Measurements from ENCODE around the gene CLCN6. TPM values are rescaled to one million over a fixed set of nuclear protein-coding genes. Genes with fewer than 3 reads are reported as not detected.

Gene CLCN6
- total and polyA plus RNA-seq, 2 of the 13 experiments (the other 11 are each of a cell fraction or from before 2014, with no cell fraction given): 14.9 to 19.3 TPM

DNA sequence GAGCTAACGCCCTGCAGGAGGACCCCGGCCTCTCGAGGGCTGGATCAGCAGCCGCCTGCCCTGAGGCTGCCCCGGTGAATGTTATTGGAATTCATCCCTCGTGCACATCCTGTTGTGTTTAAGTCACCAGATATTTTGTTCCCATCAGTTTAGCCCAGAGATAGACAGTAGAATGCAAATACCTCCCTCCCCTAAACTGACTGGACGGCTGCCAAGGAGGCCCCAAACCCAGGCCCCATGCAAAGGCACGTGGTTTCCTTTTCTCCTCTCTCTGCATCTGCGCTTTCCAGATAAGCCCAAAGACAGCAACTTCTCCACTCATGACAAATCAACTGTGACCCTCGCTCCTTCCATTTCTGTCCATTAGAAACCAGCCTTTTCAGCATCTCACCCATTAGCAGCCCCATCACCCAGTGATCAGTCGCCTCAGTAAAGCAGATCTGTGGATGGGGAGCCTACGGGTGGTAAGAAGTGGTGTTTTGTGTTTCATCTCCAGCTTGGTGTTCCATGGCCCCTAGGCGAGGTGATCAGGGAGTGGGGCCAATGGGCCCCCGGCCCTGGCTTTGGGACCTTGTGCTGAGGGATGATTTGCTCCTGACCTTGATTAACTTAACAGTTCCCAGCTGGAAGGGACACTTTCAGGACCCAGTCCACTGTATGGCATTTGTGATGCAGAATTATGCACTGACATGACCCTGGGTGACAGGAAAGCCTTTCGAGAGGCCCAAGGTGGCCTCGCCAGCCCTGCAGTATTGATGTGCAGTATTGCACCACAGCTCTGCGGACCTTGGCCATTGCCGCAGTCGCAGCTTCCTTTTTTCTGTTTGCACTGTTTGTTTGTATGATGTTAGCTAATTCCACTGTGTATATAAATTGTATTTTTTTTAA lies 36.4 kb downstream of the CLCN6 start (continued):
- TF ChIP-seq FLYWCH1 (CRISPR knock-in tag; IDR thresholded peaks at IDR 0.05) (no peak), ZNF562 (CRISPR knock-in tag; IDR thresholded peaks at IDR 0.05; ENCODE audit: borderline replicate concordance) (no peak), SIN3B (IDR thresholded peaks at IDR 0.05; ENCODE audit: low read length) (no peak), ZKSCAN8 (CRISPR knock-in tag; IDR thresholded peaks at IDR 0.05; ENCODE audit: borderline replicate concordance) (peak; percentile 51; the same call in 1 of the 2 replicates), EEA1 (CRISPR knock-in tag; IDR thresholded peaks at IDR 0.05; ENCODE audit: borderline replicate concordance) (no peak), SMARCE1 (IDR thresholded peaks at IDR 0.05; ENCODE audit: borderline replicate concordance) (no peak), SMARCC2 (IDR thresholded peaks at IDR 0.05) (no peak), ZKSCAN5 (CRISPR knock-in tag; IDR thresholded peaks at IDR 0.05) (no peak), ZBTB3 (CRISPR knock-in tag; IDR thresholded peaks at IDR 0.05; ENCODE audit: borderline replicate concordance, low read depth) (peak; percentile 89; the same call in 1 of the 2 replicates), ZNF160 (CRISPR knock-in tag; IDR thresholded peaks at IDR 0.05) (0 out of 2 replicates have a peak, but pooled peaks have one; percentile 47), ZNF546 (CRISPR knock-in tag; conservative IDR thresholded peaks at IDR 0.05) (no peak), HNRNPUL1 (IDR thresholded peaks at IDR 0.05; ENCODE audit: low read depth, low read length) (no peak), ZNF484 (CRISPR knock-in tag; IDR thresholded peaks at IDR 0.05; ENCODE audit: borderline replicate concordance, low read depth) (no peak), ZNF589 (CRISPR knock-in tag; conservative IDR thresholded peaks at IDR 0.05) (peak; percentile 77; the same call in 1 of the 2 replicates), ZNF720 (CRISPR knock-in tag; IDR thresholded peaks at IDR 0.05) (no peak), ZNF205 (CRISPR knock-in tag; IDR thresholded peaks at IDR 0.05) (0 out of 2 replicates have a peak, but pooled peaks have one; percentile 20), GATAD1 (CRISPR knock-in tag; IDR thresholded peaks at IDR 0.05) (peak; percentile 43; the same call in 1 of the 2 replicates), THYN1 (CRISPR knock-in tag; IDR thresholded peaks at IDR 0.05; ENCODE audit: borderline replicate concordance, low read depth) (no peak), ISL2 (CRISPR knock-in tag; IDR thresholded peaks at IDR 0.05) (peak; percentile 86; the same call in 1 of the 2 replicates), DR1 (CRISPR knock-in tag; IDR thresholded peaks at IDR 0.05) (no peak), ZNF563 (CRISPR knock-in tag; IDR thresholded peaks at IDR 0.05) (no peak), MAF1 (CRISPR knock-in tag; IDR thresholded peaks at IDR 0.05; ENCODE audit: borderline replicate concordance) (no peak)
- TF ChIP-seq, protein P1, sequence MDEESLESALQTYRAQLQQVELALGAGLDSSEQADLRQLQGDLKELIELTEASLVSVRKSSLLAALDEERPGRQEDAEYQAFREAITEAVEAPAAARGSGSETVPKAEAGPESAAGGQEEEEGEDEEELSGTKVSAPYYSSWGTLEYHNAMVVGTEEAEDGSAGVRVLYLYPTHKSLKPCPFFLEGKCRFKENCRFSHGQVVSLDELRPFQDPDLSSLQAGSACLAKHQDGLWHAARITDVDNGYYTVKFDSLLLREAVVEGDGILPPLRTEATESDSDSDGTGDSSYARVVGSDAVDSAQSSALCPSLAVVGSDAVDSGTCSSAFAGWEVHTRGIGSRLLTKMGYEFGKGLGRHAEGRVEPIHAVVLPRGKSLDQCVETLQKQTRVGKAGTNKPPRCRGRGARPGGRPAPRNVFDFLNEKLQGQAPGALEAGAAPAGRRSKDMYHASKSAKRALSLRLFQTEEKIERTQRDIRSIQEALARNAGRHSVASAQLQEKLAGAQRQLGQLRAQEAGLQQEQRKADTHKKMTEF (CRISPR knock-in tag; IDR thresholded peaks at IDR 0.05): peak; percentile 91
- TF ChIP-seq, protein P2, sequence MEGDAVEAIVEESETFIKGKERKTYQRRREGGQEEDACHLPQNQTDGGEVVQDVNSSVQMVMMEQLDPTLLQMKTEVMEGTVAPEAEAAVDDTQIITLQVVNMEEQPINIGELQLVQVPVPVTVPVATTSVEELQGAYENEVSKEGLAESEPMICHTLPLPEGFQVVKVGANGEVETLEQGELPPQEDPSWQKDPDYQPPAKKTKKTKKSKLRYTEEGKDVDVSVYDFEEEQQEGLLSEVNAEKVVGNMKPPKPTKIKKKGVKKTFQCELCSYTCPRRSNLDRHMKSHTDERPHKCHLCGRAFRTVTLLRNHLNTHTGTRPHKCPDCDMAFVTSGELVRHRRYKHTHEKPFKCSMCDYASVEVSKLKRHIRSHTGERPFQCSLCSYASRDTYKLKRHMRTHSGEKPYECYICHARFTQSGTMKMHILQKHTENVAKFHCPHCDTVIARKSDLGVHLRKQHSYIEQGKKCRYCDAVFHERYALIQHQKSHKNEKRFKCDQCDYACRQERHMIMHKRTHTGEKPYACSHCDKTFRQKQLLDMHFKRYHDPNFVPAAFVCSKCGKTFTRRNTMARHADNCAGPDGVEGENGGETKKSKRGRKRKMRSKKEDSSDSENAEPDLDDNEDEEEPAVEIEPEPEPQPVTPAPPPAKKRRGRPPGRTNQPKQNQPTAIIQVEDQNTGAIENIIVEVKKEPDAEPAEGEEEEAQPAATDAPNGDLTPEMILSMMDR (CRISPR knock-in tag; IDR thresholded peaks at IDR 0.05): no peak
- TF ChIP-seq, protein P3, sequence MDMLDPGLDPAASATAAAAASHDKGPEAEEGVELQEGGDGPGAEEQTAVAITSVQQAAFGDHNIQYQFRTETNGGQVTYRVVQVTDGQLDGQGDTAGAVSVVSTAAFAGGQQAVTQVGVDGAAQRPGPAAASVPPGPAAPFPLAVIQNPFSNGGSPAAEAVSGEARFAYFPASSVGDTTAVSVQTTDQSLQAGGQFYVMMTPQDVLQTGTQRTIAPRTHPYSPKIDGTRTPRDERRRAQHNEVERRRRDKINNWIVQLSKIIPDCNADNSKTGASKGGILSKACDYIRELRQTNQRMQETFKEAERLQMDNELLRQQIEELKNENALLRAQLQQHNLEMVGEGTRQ (IDR thresholded peaks at IDR 0.05; ENCODE audit: low read depth, low read length): no peak
- TF ChIP-seq, protein P3 (CRISPR knock-in tag; IDR thresholded peaks at IDR 0.05; ENCODE audit: borderline replicate concordance): peak; percentile 64; the same call in 1 of the 2 replicates

Measured in HepG2 (cell line).